Posterior cingulate gyrus (tissue), 11 donors: Measurements from ENCODE around the gene SRPK1.

Experiments used
- DNase-seq, 10 donors: peaks; one replicate each; pipeline versions ENCODE4 v3.0.0 to v3.0.0-alpha.2; 2020 to 2021; ENCODE audit warnings: mixed read lengths in 3 of 10
- intact Hi-C: fragments of 100-400 bp; cut with DNase I; formaldehyde crosslinking; loops from one replicate; pipeline ENCODE4 v1.15.1; 2023

SRPK1 gene

GRCh38 chr6:35831257-35832007 is 89.5 kb downstream of the SRPK1 start:
- DNase-seq = no peak
- intact Hi-C loops = no loop called here

- no peak for DNase-seq
- intact Hi-C loops = no loop called here
Observed at GRCh38 chr6:35829306-35829705, 91.6 kb downstream of the SRPK1 start.

GRCh38 chr6:35824552-35825192 is 96.2 kb downstream of the SRPK1 start:
- DNase-seq = no peak
- intact Hi-C loops = no loop called here

GRCh38 chr6:35823601-35824000 is 97.3 kb downstream of the SRPK1 start:
- intact Hi-C loops = no loop called here
- DNase-seq = no peak

GRCh38 chr6:35817515-35817914 is 103.4 kb downstream of the SRPK1 start:
- DNase-seq = no peak
- intact Hi-C loops = no loop called here

- intact Hi-C loops = no loop called here
- peak in 1 of 10 donors; percentile 41 for DNase-seq
Observed at GRCh38 chr6:35811699-35811995, 109.3 kb downstream of the SRPK1 start.

GRCh38 chr6:35810971-35811698 is 109.8 kb downstream of the SRPK1 start:
- intact Hi-C loops = no loop called here

GRCh38 chr6:35809809-35810208 is 111.1 kb downstream of the SRPK1 start:
- no peak for DNase-seq
- intact Hi-C loops = no loop called here

More at GRCh38 chr6:35810971-35811698, 109.8 kb downstream of the SRPK1 start:
- peak in 2 of 10 donors; percentile 9 to 70 for DNase-seq

GRCh38 chr6:35808688-35809087 is 112.2 kb downstream of the SRPK1 start:
- peak in 2 of 10 donors; percentile 25 to 82 for DNase-seq
- intact Hi-C loops = no loop called here

GRCh38 chr6:35804996-35805736 is 115.7 kb downstream of the SRPK1 start, which contains the start of gene LHFPL5:
Gene LHFPL5, plus strand, starts transcription at chr6:35805352. Its CDS starts 319 bp downstream, at chr6:35805671.
- intact Hi-C loops = no loop called here
- DNase-seq = peak in 6 of 10 donors; percentile 35 to 93 (median 45)

GRCh38 chr6:35801148-35801547 is 119.8 kb downstream of the SRPK1 start:
- DNase-seq = no peak
- intact Hi-C loops = no loop called here

GRCh38 chr6:35798706-35799105 is 122.2 kb downstream of the SRPK1 start:
- intact Hi-C loops = loop anchor here (1.0 kb wide), 1 partner anchor 11 kb away; no protein-coding TSS in a partner anchor
- no peak for DNase-seq

GRCh38 chr6:35797837-35798526 is 122.9 kb downstream of the SRPK1 start:
- intact Hi-C loops = loop anchor here (1.0 kb wide), 1 partner anchor 11 kb away; no protein-coding TSS in a partner anchor
- DNase-seq = peak in 1 of 10 donors; percentile 72

- intact Hi-C loops = no loop called here
- DNase-seq = peak in 1 of 10 donors; percentile 45
Observed at GRCh38 chr6:35796236-35796635, 124.7 kb downstream of the SRPK1 start.

GRCh38 chr6:35795453-35796071 is 125.3 kb downstream of the SRPK1 start:
- DNase-seq = peak in 1 of 10 donors; percentile 66
- intact Hi-C loops = no loop called here

- peak in 1 of 10 donors; percentile 81 for DNase-seq
- intact Hi-C loops = no loop called here
Observed at GRCh38 chr6:35794536-35795452, 126.1 kb downstream of the SRPK1 start.

- peak in 1 of 10 donors; percentile 42 for DNase-seq
- intact Hi-C loops = no loop called here
Observed at GRCh38 chr6:35790683-35791082, 130.2 kb downstream of the SRPK1 start.

- no peak for DNase-seq
- intact Hi-C loops = no loop called here
Observed at GRCh38 chr6:35788423-35788982, 132.4 kb downstream of the SRPK1 start.
